Mesodermal cell (in vitro differentiated cells): Measurements from ENCODE around the gene ARMH1.

Source experiments
- H3K27ac ChIP-seq: 2 replicates; pipeline ENCODE4 v1.7.0; 2013; ENCODE audit warnings: mild to moderate bottlenecking, low read depth, low read length, moderate library complexity; ENCODE audit not compliant: severe bottlenecking
- H3K36me3 ChIP-seq: 2 replicates; pipeline ENCODE4 v1.7.1; 2013; ENCODE audit warnings: mild to moderate bottlenecking, low read length, moderate library complexity; ENCODE audit not compliant: control insufficient read depth, insufficient read depth
- H3K4me1 ChIP-seq: one replicate; pipeline ENCODE4 v1.7.1; 2013; ENCODE audit warnings: mild to moderate bottlenecking, low read length; ENCODE audit not compliant: insufficient read depth, control insufficient read depth, poor library complexity, severe bottlenecking
- H3K4me3 ChIP-seq: 2 replicates; pipeline ENCODE4 v1.7.0; 2013; ENCODE audit warnings: low read length, control low read depth, mild to moderate bottlenecking; ENCODE audit not compliant: insufficient read depth, poor library complexity, severe bottlenecking; ENCODE audit errors: extremely low read depth
- H3K9me3 ChIP-seq: 2 replicates; pipeline ENCODE4 v1.7.1; 2013; ENCODE audit warnings: mild to moderate bottlenecking, low read length, moderate library complexity; ENCODE audit not compliant: control insufficient read depth
- WGBS, 2 experiments: methylation state at CpG; one replicate each; pipeline ENCODE4 v1.1.5; 2013; ENCODE audit warnings: missing lambda C conversion rate in 2 of 2; ENCODE audit not compliant: insufficient coverage in 2 of 2; 5-methylcytosine and 5-hydroxymethylcytosine counted together

ARMH1 gene

GRCh38 chr1:44645476-44646244 is 28.9 kb upstream of the ARMH1 start:
- no peak overlapping the region for H3K4me3 ChIP-seq
- H3K4me1 ChIP-seq = no peaks in the 10 kb centered on the region
- no peak overlapping the region for H3K27ac ChIP-seq
- H3K36me3 ChIP-seq = peaks cover 85% of the 10 kb centered on the region
- 92% methylated on average over 12 to 18 of the region's 18 CpGs for WGBS, 2 experiments
- no peaks in the 10 kb centered on the region for H3K9me3 ChIP-seq

GRCh38 chr1:44646261-44647110 is 28.0 kb upstream of the ARMH1 start:
- Histone ChIP-seq H3K9me3 (no peaks in the 10 kb centered on the region), H3K4me3 (no peak overlapping the region), H3K4me1 (no peaks in the 10 kb centered on the region), H3K36me3 (peaks cover 85% of the 10 kb centered on the region), H3K27ac (no peak overlapping the region)
- 92 to 95% methylated on average over 12 to 22 of the region's 28 CpGs for WGBS, 2 experiments

- H3K4me3 ChIP-seq = no peak overlapping the region
- H3K27ac ChIP-seq = no peak overlapping the region
- H3K4me1 ChIP-seq = no peaks in the 10 kb centered on the region
- H3K9me3 ChIP-seq = no peaks in the 10 kb centered on the region
- H3K36me3 ChIP-seq = peaks cover 85% of the 10 kb centered on the region
- 88 to 96% methylated on average over 2 of the region's 2 CpGs for WGBS, 2 experiments
Observed at GRCh38 chr1:44647896-44648295, 26.6 kb upstream of the ARMH1 start.

- Histone ChIP-seq H3K36me3 (peaks cover 79% of the 10 kb centered on the region), H3K27ac (peak overlapping the region; percentile 29)
- WGBS, 2 experiments = 94 to 95% methylated on average over 12 of the region's 13 CpGs
Observed at GRCh38 chr1:44648529-44649250, 25.8 kb upstream of the ARMH1 start.

GRCh38 chr1:44649788-44650158 is 24.7 kb upstream of the ARMH1 start:
- no peak overlapping the region for H3K4me3 ChIP-seq
- no peaks in the 10 kb centered on the region for H3K9me3 ChIP-seq
- peak overlapping the region; percentile 23 for H3K27ac ChIP-seq
- no peaks in the 10 kb centered on the region for H3K4me1 ChIP-seq
- peaks cover 68% of the 10 kb centered on the region for H3K36me3 ChIP-seq
- WGBS, 2 experiments = 97% methylated on average over 12 of the region's 13 CpGs; no CpG with 5 or more reads in 1 of the 2 experiments

More at GRCh38 chr1:44648529-44649250, 25.8 kb upstream of the ARMH1 start:
- Histone ChIP-seq H3K9me3 (no peaks in the 10 kb centered on the region), H3K4me3 (no peak overlapping the region), H3K4me1 (no peaks in the 10 kb centered on the region)

GRCh38 chr1:44650159-44650831 is 24.2 kb upstream of the ARMH1 start:
- H3K27ac ChIP-seq = peak overlapping the region; percentile 23
- H3K4me1 ChIP-seq = no peaks in the 10 kb centered on the region
- H3K9me3 ChIP-seq = no peaks in the 10 kb centered on the region
- peaks cover 63% of the 10 kb centered on the region for H3K36me3 ChIP-seq
- 84 to 88% methylated on average over 20 of the region's 23 CpGs for WGBS, 2 experiments
- H3K4me3 ChIP-seq = no peak overlapping the region

GRCh38 chr1:44651069-44651468 is 23.4 kb upstream of the ARMH1 start:
- Histone ChIP-seq H3K4me1 (no peaks in the 10 kb centered on the region), H3K36me3 (peaks cover 55% of the 10 kb centered on the region), H3K4me3 (no peak overlapping the region), H3K27ac (no peak overlapping the region), H3K9me3 (no peaks in the 10 kb centered on the region)
- 94 to 100% methylated on average over 3 to 5 of the region's 8 CpGs for WGBS, 2 experiments

- 68 to 69% methylated on average over 6 of the region's 7 CpGs for WGBS, 2 experiments
- no peaks in the 10 kb centered on the region for H3K4me1 ChIP-seq
- no peak overlapping the region for H3K4me3 ChIP-seq
- H3K27ac ChIP-seq = no peak overlapping the region
- no peaks in the 10 kb centered on the region for H3K9me3 ChIP-seq
- H3K36me3 ChIP-seq = peaks cover 40% of the 10 kb centered on the region
Observed at GRCh38 chr1:44652445-44653106, 21.9 kb upstream of the ARMH1 start.

GRCh38 chr1:44653107-44653964 is 21.2 kb upstream of the ARMH1 start:
- no peak overlapping the region for H3K27ac ChIP-seq
- no peak overlapping the region for H3K4me3 ChIP-seq
- peaks cover 33% of the 10 kb centered on the region for H3K36me3 ChIP-seq
- no peaks in the 10 kb centered on the region for H3K4me1 ChIP-seq
- WGBS, 2 experiments = 40 to 67% methylated on average over 4 to 11 of the region's 11 CpGs
- H3K9me3 ChIP-seq = no peaks in the 10 kb centered on the region
